HG02678 (cell line): ENCODE measurements around the gene SLFN12L.
"Not testable (repeated sequence)": the region's sequence is repeated elsewhere in the genome, so short reads cannot be mapped to it uniquely, and the experiment has no call there.

ENCODE experiments used
- ATAC-seq: cut with Tn5 transposase; IDR thresholded peaks from one replicate; pipeline ENCODE4 v1.9.1; 2021; ENCODE audit warnings: mild to moderate bottlenecking, moderate library complexity; ENCODE audit not compliant: unreplicated experiment

The SLFN12L gene

GRCh38 chr17:35498448-35499178 lies 38.9 kb downstream of the SLFN12L start:
- ATAC-seq = no peak

- no peak for ATAC-seq
Observed at GRCh38 chr17:35496451-35497290, 40.8 kb downstream of the SLFN12L start.

GRCh38 chr17:35493040-35493439 lies 44.4 kb downstream of the SLFN12L start:
- ATAC-seq = no peak

- no peak for ATAC-seq
Observed at GRCh38 chr17:35491417-35491816, 46.1 kb downstream of the SLFN12L start.

GRCh38 chr17:35489944-35490343 lies 47.5 kb downstream of the SLFN12L start:
- no peak for ATAC-seq

- ATAC-seq = no peak
Observed at GRCh38 chr17:35488991-35489390, 48.5 kb downstream of the SLFN12L start.

GRCh38 chr17:35486920-35487732 lies 50.4 kb downstream of the SLFN12L start:
- ATAC-seq = peak; percentile 65

GRCh38 chr17:35479271-35479670 lies 58.2 kb downstream of the SLFN12L start:
- no peak for ATAC-seq

- ATAC-seq = no peak
Observed at GRCh38 chr17:35477248-35477647, 60.2 kb downstream of the SLFN12L start.

GRCh38 chr17:35476283-35476820 lies 61.1 kb downstream of the SLFN12L start:
- ATAC-seq = no peak

- no peak for ATAC-seq
Observed at GRCh38 chr17:35468475-35468874, 69.0 kb downstream of the SLFN12L start.

- no peak for ATAC-seq
Observed at GRCh38 chr17:35467824-35468223, 69.7 kb downstream of the SLFN12L start.

GRCh38 chr17:35460354-35460851 lies 77.1 kb downstream of the SLFN12L start:
- ATAC-seq = peak; percentile 90

- ATAC-seq = not testable (repeated sequence)
Observed at GRCh38 chr17:35454035-35454434, 83.4 kb downstream of the SLFN12L start.

- ATAC-seq = no peak
Observed at GRCh38 chr17:35453171-35453570, 84.3 kb downstream of the SLFN12L start.

- ATAC-seq = no peak
Observed at GRCh38 chr17:35449371-35449931, 88.0 kb downstream of the SLFN12L start.

- ATAC-seq = no peak
Observed at GRCh38 chr17:35448899-35449227, 88.6 kb downstream of the SLFN12L start.

GRCh38 chr17:35448214-35448898 lies 89.1 kb downstream of the SLFN12L start, which contains the start of gene SLFN13:
Gene SLFN13, minus strand, starts transcription at chr17:35448766. Its CDS starts 3,086 bp downstream, at chr17:35445680.
- ATAC-seq = peak; percentile 78

- no peak for ATAC-seq
Observed at GRCh38 chr17:35447499-35447898, 90.0 kb downstream of the SLFN12L start.

GRCh38 chr17:35438433-35438832 lies 99.0 kb downstream of the SLFN12L start:
- ATAC-seq = no peak
